Stimulated activated CD4-positive, alpha-beta T cell treated with anti-CD3 and anti-CD28 coated beads, Interleukin-12 subunit alpha, Interleukin-12 subunit beta, amount 100 ng/mL, for 48 hours (primary cell): ENCODE results near the gene NUP98.

Experiments
- DNase-seq, 3 donors: peaks; one replicate each; pipeline ENCODE4 v3.0.0-alpha.2; 2020; ENCODE audit warnings: low read depth in 2 of 3, low spot score in 1 of 3

Gene NUP98

DNA sequence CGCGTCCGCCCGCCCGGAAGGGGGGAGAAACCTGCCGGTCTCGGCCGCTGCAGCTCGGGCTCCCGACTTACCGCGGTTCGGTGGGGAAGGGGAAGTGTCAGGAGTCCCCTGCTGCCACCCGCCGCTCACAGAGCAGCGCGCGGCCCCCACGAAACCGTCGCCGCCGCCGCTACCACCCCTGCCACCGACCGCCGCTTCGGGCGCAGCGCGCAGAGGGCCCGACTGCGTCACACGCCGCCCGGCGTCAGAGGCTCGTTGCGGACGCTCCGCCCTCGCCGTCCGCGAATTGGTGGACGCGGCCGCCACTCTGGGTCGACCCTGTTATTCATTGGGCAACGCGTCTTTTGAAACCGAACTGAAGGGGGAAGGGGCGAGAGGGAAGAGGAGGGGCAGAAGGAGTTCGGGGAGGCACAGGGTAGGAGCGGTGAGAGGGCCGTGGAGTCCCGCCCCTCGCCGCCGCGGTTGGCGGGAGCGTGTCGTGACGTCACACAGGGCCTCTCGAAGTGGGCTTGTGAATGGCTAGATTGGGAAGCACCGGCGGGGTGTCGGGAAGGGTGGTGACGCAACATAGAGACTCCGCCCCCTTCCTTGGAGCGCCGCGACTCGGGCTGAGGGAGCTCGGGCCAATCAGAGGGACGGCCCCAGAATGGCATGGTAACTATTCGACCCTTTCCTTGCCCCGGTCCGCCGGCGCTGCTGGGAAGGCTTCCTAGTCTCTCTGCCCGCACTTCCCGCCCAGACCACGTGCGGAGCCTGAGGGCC, at the start of gene NUP98:
NUP98 (minus strand) TSS at position 226 of the 762 bp plus-strand sequence. CDS start 15,437 bp downstream, outside the sequence.
- DNase-seq = peak; percentile 99 to 100 (median 99)

DNA sequence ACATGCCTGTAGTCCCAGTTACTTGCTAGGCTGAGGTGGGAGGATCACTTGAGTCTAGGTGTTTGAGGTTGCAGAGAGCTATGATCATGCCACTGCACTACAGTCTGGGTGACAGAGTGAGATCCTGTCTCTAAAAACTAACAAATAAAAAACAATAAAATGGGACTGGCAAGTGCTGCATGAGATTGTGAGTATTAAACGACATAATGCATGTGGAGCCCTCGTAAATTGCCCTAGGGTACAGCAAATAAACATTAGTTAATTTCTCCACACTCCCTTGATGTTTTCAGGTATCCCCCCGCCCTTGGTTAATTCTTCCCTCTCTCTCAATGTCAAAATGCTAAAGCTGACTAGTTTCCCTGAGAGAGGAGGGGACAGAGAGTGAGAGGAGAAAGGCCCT, 48.3 kb upstream of the NUP98 start:
- no peak for DNase-seq

GRCh38 chr11:3845246-3845645, 47.9 kb upstream of the NUP98 start:
- DNase-seq = no peak

GRCh38 chr11:3843326-3843725, 46.0 kb upstream of the NUP98 start:
- DNase-seq = no peak

GRCh38 chr11:3841426-3842350, 44.3 kb upstream of the NUP98 start:
- DNase-seq = peak in 2 of 3 donors; percentile 85 to 95

GRCh38 chr11:3840870-3841425, 43.6 kb upstream of the NUP98 start, which contains the start of gene RHOG:
TSS of gene RHOG (minus strand) at chr11:3840959. CDS start at chr11:3828138, 12,821 bp downstream.
- DNase-seq = peak in 1 of 3 donors; percentile 90

GRCh38 chr11:3840004-3840869, 42.9 kb upstream of the NUP98 start:
- DNase-seq = no peak

DNA sequence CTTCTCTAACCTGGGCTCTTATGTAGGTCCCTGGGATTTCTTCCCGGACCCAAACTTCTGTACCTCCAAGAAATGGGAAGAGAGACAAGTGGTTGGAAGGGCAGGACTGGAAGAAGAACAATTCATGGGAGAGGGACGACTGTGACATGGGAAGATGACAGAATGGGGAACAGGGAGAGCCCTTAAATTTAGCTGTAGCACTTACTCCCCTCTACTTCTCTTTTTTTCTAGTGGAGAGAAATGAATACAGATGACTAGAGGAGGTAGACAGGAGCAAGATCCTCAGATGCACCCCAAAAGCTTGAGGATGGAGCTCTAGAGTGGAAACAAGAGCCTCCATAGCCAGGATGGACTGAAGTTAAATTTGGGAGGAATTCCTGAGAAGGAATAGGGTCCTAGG, 41.1 kb upstream of the NUP98 start:
- DNase-seq = no peak

- DNase-seq = no peak
Measured at GRCh38 chr11:3837793-3838192, 40.4 kb upstream of the NUP98 start.

GRCh38 chr11:3836903-3837302, 39.5 kb upstream of the NUP98 start:
- no peak for DNase-seq

GRCh38 chr11:3835751-3836150, 38.4 kb upstream of the NUP98 start:
- no peak for DNase-seq

GRCh38 chr11:3834664-3835461, 37.5 kb upstream of the NUP98 start:
- no peak for DNase-seq

GRCh38 chr11:3834349-3834663, 37.0 kb upstream of the NUP98 start:
- DNase-seq = no peak

GRCh38 chr11:3833449-3833848, 36.1 kb upstream of the NUP98 start:
- DNase-seq = no peak

DNA sequence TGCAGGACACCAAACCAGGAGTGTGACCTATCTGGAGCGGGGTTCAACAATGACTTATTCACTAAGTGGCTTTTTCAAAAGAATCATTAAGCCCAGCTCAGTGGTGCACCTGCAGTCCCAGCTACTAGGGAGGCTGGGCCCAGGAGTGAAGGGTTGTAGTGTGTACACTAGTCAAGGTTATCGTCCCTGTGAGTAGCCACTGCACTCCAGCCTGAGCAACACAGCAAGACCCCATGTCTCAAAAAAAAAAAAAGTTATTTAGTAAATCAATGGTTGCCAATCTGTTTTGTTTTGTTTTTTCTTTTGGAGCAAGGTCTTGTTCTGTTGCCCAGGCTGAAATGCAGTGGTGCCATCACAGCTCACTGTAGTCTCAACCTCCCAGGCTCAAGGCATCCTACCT, 35.5 kb upstream of the NUP98 start:
- no peak for DNase-seq

DNA sequence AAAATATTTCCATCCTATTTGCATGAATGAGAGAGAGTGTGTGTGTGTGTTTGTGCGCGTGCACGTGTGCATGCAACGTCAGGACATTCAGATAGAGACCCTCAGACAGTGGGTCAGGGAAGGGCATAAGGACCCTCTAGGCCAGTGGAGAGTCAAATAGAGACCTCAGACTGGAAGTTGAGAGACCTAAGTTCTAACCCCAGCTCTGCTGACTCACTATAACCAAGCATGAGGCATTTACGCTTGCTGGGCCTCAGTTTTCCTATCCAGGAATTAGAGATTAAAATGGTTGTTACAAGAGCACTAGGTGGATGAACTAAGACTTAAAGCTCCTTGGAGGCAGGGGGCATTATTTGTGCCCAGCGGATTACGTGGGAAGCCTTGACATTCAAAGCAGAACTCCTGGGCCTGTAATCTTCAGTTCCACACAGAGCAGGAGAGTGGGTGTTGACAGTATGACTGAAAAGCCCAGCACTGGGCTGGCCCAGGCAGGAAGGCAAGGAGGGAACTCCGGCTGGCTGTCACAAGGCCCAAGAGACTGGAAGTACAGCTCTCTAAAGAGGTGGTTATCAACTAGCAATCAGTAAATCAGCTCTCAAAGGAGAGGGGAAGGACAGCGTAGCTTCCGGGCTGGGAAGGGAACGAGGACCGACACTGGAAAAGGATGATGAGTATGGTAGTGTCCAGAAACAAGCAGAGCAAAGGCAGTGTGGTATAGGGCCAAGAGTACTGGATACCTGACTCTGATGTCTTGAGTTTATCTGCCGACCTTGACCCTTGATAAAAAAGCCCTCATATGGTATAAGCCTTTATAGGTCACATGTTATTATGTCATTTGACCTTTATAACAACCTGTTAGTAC, 34.3 kb upstream of the NUP98 start:
- DNase-seq = no peak

DNA sequence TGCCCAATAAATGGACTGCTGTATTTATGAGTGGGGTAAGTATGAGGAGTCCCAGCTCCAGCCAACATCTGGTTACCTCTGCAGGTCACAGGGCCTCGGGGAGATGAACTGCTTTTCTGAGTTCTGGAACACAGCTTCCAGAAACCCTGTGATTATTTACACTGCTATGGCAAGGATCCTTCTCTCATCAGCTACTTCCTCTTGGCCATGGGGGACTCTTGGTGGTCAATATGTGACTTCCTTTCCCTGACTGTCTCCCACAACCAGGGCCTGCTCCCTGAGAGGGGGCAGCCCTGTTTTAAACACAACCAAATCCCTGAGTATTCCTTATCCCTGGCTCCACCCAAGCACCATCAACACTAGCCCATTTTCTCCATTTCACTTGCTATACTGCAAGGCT, 33.4 kb upstream of the NUP98 start:
- no peak for DNase-seq

GRCh38 chr11:3830088-3830487, 32.7 kb upstream of the NUP98 start:
- DNase-seq = no peak
